Stimulated activated CD4-positive, alpha-beta T cell treated with anti-CD3 and anti-CD28 coated beads, Interleukin-12 subunit alpha, Interleukin-12 subunit beta, amount 100 ng/mL, for 24 hours (primary cell): Measurements from ENCODE around the gene HIRIP3.
"Not testable (repeated sequence)": the region's sequence is repeated elsewhere in the genome, so short reads cannot be mapped to it uniquely, and the experiment has no call there.

Experiments
- DNase-seq, 2 experiments: peaks; one replicate each; pipeline ENCODE4 v3.0.0-alpha.2; 2020; ENCODE audit warnings: low read depth in 2 of 2

The HIRIP3 gene

GRCh38 chr16:29959821-29960220, 35.6 kb downstream of the HIRIP3 start:
- not testable (repeated sequence) for DNase-seq

- DNase-seq: no peak
These were observed 36.1 kb downstream of the HIRIP3 start for GRCh38 chr16:29959293-29959692.

GRCh38 chr16:29958756-29959155, 36.7 kb downstream of the HIRIP3 start:
- DNase-seq: no peak

- DNase-seq: no peak
These were observed 43.6 kb downstream of the HIRIP3 start for GRCh38 chr16:29951625-29952365.

- DNase-seq: no peak
These were observed 44.5 kb downstream of the HIRIP3 start for GRCh38 chr16:29950806-29951461.

- DNase-seq: no peak
These were observed 47.5 kb downstream of the HIRIP3 start for GRCh38 chr16:29947897-29948296.

GRCh38 chr16:29943846-29944799, 51.3 kb downstream of the HIRIP3 start:
- DNase-seq: no peak
